Loucy (cell line): Measurements from ENCODE around the gene GIGYF1.

Experiments
- H2AFZ ChIP-seq: fragments of 200-600 bp; sonication (generic); 2 replicates; pipeline ENCODE4 v1.6.0; 2016; ENCODE audit warnings: antibody characterized with exemption, mild to moderate bottlenecking, low read length, moderate library complexity
- H3F3A ChIP-seq: fragments of 200-600 bp; 2 replicates; pipeline ENCODE4 v1.6.0; 2016; ENCODE audit warnings: antibody characterized with exemption, low read depth, mild to moderate bottlenecking
- H3K27me3 ChIP-seq: fragments of 200-600 bp; sonication (generic); 2 replicates; pipeline ENCODE4 v1.6.1; 2014; ENCODE audit warnings: low read length, mild to moderate bottlenecking; ENCODE audit not compliant: insufficient read depth, poor library complexity, severe bottlenecking
- H3K36me3 ChIP-seq: fragments of 200-600 bp; sonication (generic); 2 replicates; pipeline ENCODE4 v1.6.1; 2016; ENCODE audit warnings: low read length; ENCODE audit not compliant: insufficient read depth
- H3K4me1 ChIP-seq: fragments of 200-600 bp; sonication (generic); 2 replicates; pipeline ENCODE4 v1.5.1; 2014; ENCODE audit warnings: low read length, mild to moderate bottlenecking; ENCODE audit not compliant: insufficient read depth, poor library complexity, severe bottlenecking
- H3K4me2 ChIP-seq: fragments of 200-600 bp; sonication (generic); 2 replicates; pipeline ENCODE4 v1.6.0; 2014; ENCODE audit warnings: antibody characterized with exemption, low read length, low read depth, mild to moderate bottlenecking; ENCODE audit not compliant: poor library complexity, severe bottlenecking
- H3K4me3 ChIP-seq: fragments of 200-600 bp; sonication (generic); 2 replicates; pipeline ENCODE4 v1.5.1; 2014; ENCODE audit warnings: low read length, mild to moderate bottlenecking, mixed read lengths; ENCODE audit not compliant: poor library complexity, severe bottlenecking
- H3K79me2 ChIP-seq: fragments of 200-600 bp; sonication (generic); 2 replicates; pipeline ENCODE4 v1.6.1; 2014; ENCODE audit warnings: low read length; ENCODE audit not compliant: insufficient read depth
- H3K9ac ChIP-seq: fragments of 200-600 bp; sonication (generic); 2 replicates; pipeline ENCODE4 v1.6.0; 2014; ENCODE audit warnings: mild to moderate bottlenecking, low read depth, low read length, moderate library complexity; ENCODE audit not compliant: poor library complexity, severe bottlenecking
- H3K9me2 ChIP-seq: fragments of 200-600 bp; sonication (generic); replicated peaks from 2 replicates; pipeline ENCODE4 v1.6.1; 2016; ENCODE audit warnings: low read depth, low read length, mixed read lengths
- H3K9me3 ChIP-seq: fragments of 200-600 bp; sonication (generic); 2 replicates; pipeline ENCODE4 v1.6.1; 2014; ENCODE audit warnings: mild to moderate bottlenecking, antibody characterized with exemption, low read length, low read depth; ENCODE audit not compliant: insufficient read depth
- H4K20me1 ChIP-seq: fragments of 200-600 bp; sonication (generic); 2 replicates; pipeline ENCODE4 v1.6.0; 2014; ENCODE audit warnings: antibody characterized with exemption, low read length, mild to moderate bottlenecking; ENCODE audit not compliant: insufficient read depth, poor library complexity, severe bottlenecking
- CTCF ChIP-seq: fragments of 200-600 bp; sonication (generic); conservative IDR thresholded peaks from 2 replicates; pipeline ENCODE4 v1.5.1; 2014; ENCODE audit warnings: mild to moderate bottlenecking, antibody characterized with exemption, low read length
- EZH2phosphoT487 ChIP-seq: fragments of 200-600 bp; IDR thresholded peaks from 2 replicates; pipeline ENCODE4 v1.6.1; 2018; ENCODE audit warnings: antibody characterized with exemption, mild to moderate bottlenecking, moderate library complexity, borderline replicate concordance

GIGYF1 gene

GRCh38 chr7:100675581-100676350 lies 18.3 kb downstream of the GIGYF1 start:
- Histone ChIP-seq H3K9me3 (no peaks in the 10 kb centered on the region), H3F3A (no peaks in the 10 kb centered on the region; the same call in 1 of the 2 replicates), H3K4me3 (peak overlapping the region; percentile 95), H3K4me2 (peak overlapping the region; percentile 97), H3K27me3 (no peaks in the 10 kb centered on the region), H3K9ac (peak overlapping the region; percentile 93), H3K4me1 (peaks cover 7% of the 10 kb centered on the region), H2AFZ (no peak overlapping the region), H3K79me2 (peaks cover 38% of the 10 kb centered on the region), H3K9me2 (no peaks in the 10 kb centered on the region), H4K20me1 (peaks cover 58% of the 10 kb centered on the region), H3K36me3 (peaks cover 43% of the 10 kb centered on the region; the same call in 1 of the 2 replicates)
- TF ChIP-seq EZH2phosphoT487 (no peak), CTCF (no peak)

- no peak overlapping the region for H2AFZ ChIP-seq
- H4K20me1 ChIP-seq: peaks cover 56% of the 10 kb centered on the region
- peak overlapping the region; percentile 93 for H3K9ac ChIP-seq
- peaks cover 36% of the 10 kb centered on the region; the same call in 1 of the 2 replicates for H3K36me3 ChIP-seq
- peak overlapping the region; percentile 97 for H3K4me2 ChIP-seq
- H3K27me3 ChIP-seq: no peaks in the 10 kb centered on the region
- peaks cover 38% of the 10 kb centered on the region for H3K79me2 ChIP-seq
- TF ChIP-seq EZH2phosphoT487: no peak
- TF ChIP-seq CTCF: no peak
- no peaks in the 10 kb centered on the region for H3K9me3 ChIP-seq
- H3K4me1 ChIP-seq: peaks cover 7% of the 10 kb centered on the region
- no peaks in the 10 kb centered on the region for H3F3A ChIP-seq
- H3K9me2 ChIP-seq: no peaks in the 10 kb centered on the region
- H3K4me3 ChIP-seq: peak overlapping the region; percentile 95
Measured at GRCh38 chr7:100675105-100675451, 19.0 kb downstream of the GIGYF1 start.

GRCh38 chr7:100674411-100675104 lies 19.5 kb downstream of the GIGYF1 start:
- Histone ChIP-seq H3K9me2 (no peaks in the 10 kb centered on the region), H3K9ac (peak overlapping the region; percentile 93), H3K9me3 (no peaks in the 10 kb centered on the region), H3F3A (no peaks in the 10 kb centered on the region), H2AFZ (no peak overlapping the region), H4K20me1 (peaks cover 51% of the 10 kb centered on the region), H3K4me3 (peak overlapping the region; percentile 95), H3K27me3 (no peaks in the 10 kb centered on the region), H3K79me2 (peaks cover 38% of the 10 kb centered on the region), H3K36me3 (peaks cover 31% of the 10 kb centered on the region; the same call in 1 of the 2 replicates), H3K4me1 (peaks cover 7% of the 10 kb centered on the region), H3K4me2 (peak overlapping the region; percentile 97)
- no peak for TF ChIP-seq CTCF
- no peak for TF ChIP-seq EZH2phosphoT487
